ENCODE data around the gene MLF1.

MLF1 gene

GRCh38 chr3:158652463-158652862, 81.5 kb downstream of the MLF1 start:
- ATAC-seq: no peak
- TF ChIP-seq, protein P1, sequence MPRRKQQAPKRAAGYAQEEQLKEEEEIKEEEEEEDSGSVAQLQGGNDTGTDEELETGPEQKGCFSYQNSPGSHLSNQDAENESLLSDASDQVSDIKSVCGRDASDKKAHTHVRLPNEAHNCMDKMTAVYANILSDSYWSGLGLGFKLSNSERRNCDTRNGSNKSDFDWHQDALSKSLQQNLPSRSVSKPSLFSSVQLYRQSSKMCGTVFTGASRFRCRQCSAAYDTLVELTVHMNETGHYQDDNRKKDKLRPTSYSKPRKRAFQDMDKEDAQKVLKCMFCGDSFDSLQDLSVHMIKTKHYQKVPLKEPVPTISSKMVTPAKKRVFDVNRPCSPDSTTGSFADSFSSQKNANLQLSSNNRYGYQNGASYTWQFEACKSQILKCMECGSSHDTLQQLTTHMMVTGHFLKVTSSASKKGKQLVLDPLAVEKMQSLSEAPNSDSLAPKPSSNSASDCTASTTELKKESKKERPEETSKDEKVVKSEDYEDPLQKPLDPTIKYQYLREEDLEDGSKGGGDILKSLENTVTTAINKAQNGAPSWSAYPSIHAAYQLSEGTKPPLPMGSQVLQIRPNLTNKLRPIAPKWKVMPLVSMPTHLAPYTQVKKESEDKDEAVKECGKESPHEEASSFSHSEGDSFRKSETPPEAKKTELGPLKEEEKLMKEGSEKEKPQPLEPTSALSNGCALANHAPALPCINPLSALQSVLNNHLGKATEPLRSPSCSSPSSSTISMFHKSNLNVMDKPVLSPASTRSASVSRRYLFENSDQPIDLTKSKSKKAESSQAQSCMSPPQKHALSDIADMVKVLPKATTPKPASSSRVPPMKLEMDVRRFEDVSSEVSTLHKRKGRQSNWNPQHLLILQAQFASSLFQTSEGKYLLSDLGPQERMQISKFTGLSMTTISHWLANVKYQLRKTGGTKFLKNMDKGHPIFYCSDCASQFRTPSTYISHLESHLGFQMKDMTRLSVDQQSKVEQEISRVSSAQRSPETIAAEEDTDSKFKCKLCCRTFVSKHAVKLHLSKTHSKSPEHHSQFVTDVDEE (CRISPR knock-in tag; IDR thresholded peaks at IDR 0.05): no peak
- TF ChIP-seq ZNF565 (CRISPR knock-in tag; conservative IDR thresholded peaks at IDR 0.05; ENCODE audit: low read depth) (no peak), PPARA (CRISPR knock-in tag; IDR thresholded peaks at IDR 0.05; ENCODE audit: borderline replicate concordance) (no peak), ZC3H10 (CRISPR knock-in tag; IDR thresholded peaks at IDR 0.05) (no peak), BACH2 (CRISPR knock-in tag; IDR thresholded peaks at IDR 0.05; ENCODE audit: borderline replicate concordance) (no peak), ZFP3 (CRISPR knock-in tag; IDR thresholded peaks at IDR 0.05) (no peak), TOX (CRISPR knock-in tag; IDR thresholded peaks at IDR 0.05; ENCODE audit: borderline replicate concordance) (no peak), RARB (CRISPR knock-in tag; IDR thresholded peaks at IDR 0.05) (no peak), ZFP30 (CRISPR knock-in tag; IDR thresholded peaks at IDR 0.05) (no peak), ESRRG (CRISPR knock-in tag; IDR thresholded peaks at IDR 0.05) (no peak)
- TF ChIP-seq, protein P2, sequence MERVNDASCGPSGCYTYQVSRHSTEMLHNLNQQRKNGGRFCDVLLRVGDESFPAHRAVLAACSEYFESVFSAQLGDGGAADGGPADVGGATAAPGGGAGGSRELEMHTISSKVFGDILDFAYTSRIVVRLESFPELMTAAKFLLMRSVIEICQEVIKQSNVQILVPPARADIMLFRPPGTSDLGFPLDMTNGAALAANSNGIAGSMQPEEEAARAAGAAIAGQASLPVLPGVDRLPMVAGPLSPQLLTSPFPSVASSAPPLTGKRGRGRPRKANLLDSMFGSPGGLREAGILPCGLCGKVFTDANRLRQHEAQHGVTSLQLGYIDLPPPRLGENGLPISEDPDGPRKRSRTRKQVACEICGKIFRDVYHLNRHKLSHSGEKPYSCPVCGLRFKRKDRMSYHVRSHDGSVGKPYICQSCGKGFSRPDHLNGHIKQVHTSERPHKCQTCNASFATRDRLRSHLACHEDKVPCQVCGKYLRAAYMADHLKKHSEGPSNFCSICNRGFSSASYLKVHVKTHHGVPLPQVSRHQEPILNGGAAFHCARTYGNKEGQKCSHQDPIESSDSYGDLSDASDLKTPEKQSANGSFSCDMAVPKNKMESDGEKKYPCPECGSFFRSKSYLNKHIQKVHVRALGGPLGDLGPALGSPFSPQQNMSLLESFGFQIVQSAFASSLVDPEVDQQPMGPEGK (CRISPR knock-in tag; IDR thresholded peaks at IDR 0.05; ENCODE audit: borderline replicate concordance): no peak
